ENCODE results near the gene SND1. TPM values are rescaled to one million over a fixed set of nuclear protein-coding genes. Genes with fewer than 3 reads are reported as not detected.

SND1 gene
- total RNA-seq, 5 donors from 2014 or later (not counting 1 experiment from before 2014, with no cell fraction given), result 137 to 187 (median 154) TPM

- ATAC-seq (replicated peaks in 1 of 4), result no peak
- Mint-ChIP-seq H3K4me1 (peaks cover 0 to 8% (median 0%) of the 10 kb centered on the region in 3 donors), H3K27ac (no peak overlapping the region)
Measured at GRCh38 chr7:128020159-128020558, 368.2 kb downstream of the SND1 start.

GRCh38 chr7:128021366-128021765, 369.4 kb downstream of the SND1 start:
- H3K27me3 ChIP-seq (replicated peaks in 1 of 2; ENCODE audit: control insufficient read depth in 2 of 2, extremely low read depth in 1 of 2, insufficient read depth in 2 of 2, low read length in 1 of 2), result no peaks in the 10 kb centered on the region
- H3K36me3 Mint-ChIP-seq, result peaks cover 48% of the 10 kb centered on the region
- H3K27ac ChIP-seq (ENCODE audit: low read length), result no peak overlapping the region
- H3K9me3 Mint-ChIP-seq, result no peaks in the 10 kb centered on the region
- H3K27ac Mint-ChIP-seq, result no peak overlapping the region
- DNase-seq (no peak), ATAC-seq (replicated peaks in 1 of 4) (no peak)
- no peaks in the 10 kb centered on the region for H3K27me3 Mint-ChIP-seq
- no peak overlapping the region for H3K4me3 Mint-ChIP-seq
- peaks cover 0 to 8% (median 0%) of the 10 kb centered on the region in 3 donors for H3K4me1 Mint-ChIP-seq
- no peak overlapping the region for H3K4me3 ChIP-seq (ENCODE audit: control insufficient read depth in 1 of 2, extremely low read depth in 1 of 2, low read length in 1 of 2)
- 80% methylated on average over 1 of the region's 2 CpGs for WGBS (ENCODE audit: insufficient coverage)
- ChIA-PET CTCF (no interaction called here), POLR2A (no interaction called here)
- no peaks in the 10 kb centered on the region for H3K4me1 ChIP-seq (ENCODE audit: control insufficient read depth in 1 of 2, extremely low read depth in 1 of 2, insufficient read depth in 2 of 2, low read length in 2 of 2)
- H3K9me3 ChIP-seq, result no peaks in the 10 kb centered on the region
- peaks cover 0 to 6% of the 10 kb centered on the region in 2 donors for H3K36me3 ChIP-seq (ENCODE audit: control insufficient read depth in 2 of 2, extremely low read depth in 1 of 2, insufficient read depth in 1 of 2, low read length in 1 of 2)

More at GRCh38 chr7:128020159-128020558, 368.2 kb downstream of the SND1 start:
- no CpG with 5 or more reads among the region's 6 CpGs for WGBS (ENCODE audit: insufficient coverage)
- H3K4me3 Mint-ChIP-seq, result no peak overlapping the region
- Histone ChIP-seq H3K27ac (ENCODE audit: low read length) (no peak overlapping the region), H3K4me3 (ENCODE audit: control insufficient read depth in 1 of 2, extremely low read depth in 1 of 2, low read length in 1 of 2) (no peak overlapping the region), H3K27me3 (replicated peaks in 1 of 2; ENCODE audit: control insufficient read depth in 2 of 2, extremely low read depth in 1 of 2, insufficient read depth in 2 of 2, low read length in 1 of 2) (no peaks in the 10 kb centered on the region), H3K4me1 (ENCODE audit: control insufficient read depth in 1 of 2, extremely low read depth in 1 of 2, insufficient read depth in 2 of 2, low read length in 2 of 2) (no peaks in the 10 kb centered on the region), H3K9me3 (no peaks in the 10 kb centered on the region), H3K36me3 (ENCODE audit: control insufficient read depth in 2 of 2, extremely low read depth in 1 of 2, insufficient read depth in 1 of 2, low read length in 1 of 2) (peaks cover 0 to 6% of the 10 kb centered on the region in 2 donors)
- no peaks in the 10 kb centered on the region for H3K9me3 Mint-ChIP-seq
- ChIA-PET POLR2A (no interaction called here), CTCF (no interaction called here)
- DNase-seq, result peak in 2 of 35 experiments; percentile 14 to 35
- H3K36me3 Mint-ChIP-seq, result peaks cover 46% of the 10 kb centered on the region
- no peaks in the 10 kb centered on the region for H3K27me3 Mint-ChIP-seq

GRCh38 chr7:128022631-128023532, 370.9 kb downstream of the SND1 start:
- H3K36me3 ChIP-seq (ENCODE audit: control insufficient read depth in 2 of 2, extremely low read depth in 1 of 2, insufficient read depth in 1 of 2, low read length in 1 of 2), result peaks cover 0 to 3% of the 10 kb centered on the region in 2 donors
- Mint-ChIP-seq H3K4me3 (no peak overlapping the region), H3K9me3 (no peaks in the 10 kb centered on the region), H3K4me1 (peaks cover 0 to 15% (median 2%) of the 10 kb centered on the region in 3 donors), H3K27ac (no peak overlapping the region), H3K36me3 (peaks cover 47% of the 10 kb centered on the region), H3K27me3 (no peaks in the 10 kb centered on the region)
- ChIA-PET POLR2A (no interaction called here), CTCF (no interaction called here)
- no peak for ATAC-seq (replicated peaks in 1 of 4)
- H3K4me1 ChIP-seq (ENCODE audit: control insufficient read depth in 1 of 2, extremely low read depth in 1 of 2, insufficient read depth in 2 of 2, low read length in 2 of 2), result no peaks in the 10 kb centered on the region
- H3K27ac ChIP-seq (ENCODE audit: low read length), result no peak overlapping the region
- no peak overlapping the region for H3K4me3 ChIP-seq (ENCODE audit: control insufficient read depth in 1 of 2, extremely low read depth in 1 of 2, low read length in 1 of 2)
- no peaks in the 10 kb centered on the region for H3K27me3 ChIP-seq (replicated peaks in 1 of 2; ENCODE audit: control insufficient read depth in 2 of 2, extremely low read depth in 1 of 2, insufficient read depth in 2 of 2, low read length in 1 of 2)
- WGBS (ENCODE audit: insufficient coverage), result 100% methylated on average over 1 of the region's 6 CpGs
- H3K9me3 ChIP-seq, result no peaks in the 10 kb centered on the region
- no peak for DNase-seq

- no peak for DNase-seq
- WGBS (ENCODE audit: insufficient coverage), result 100% methylated on average over 1 of the region's 3 CpGs
- H3K4me1 ChIP-seq (ENCODE audit: control insufficient read depth in 1 of 2, extremely low read depth in 1 of 2, insufficient read depth in 2 of 2, low read length in 2 of 2), result no peaks in the 10 kb centered on the region
- ATAC-seq (replicated peaks in 1 of 4), result no peak
- H3K9me3 ChIP-seq, result no peaks in the 10 kb centered on the region
- Mint-ChIP-seq H3K4me3 (no peak overlapping the region), H3K9me3 (no peaks in the 10 kb centered on the region), H3K27me3 (peaks cover 0 to under 1% of the 10 kb centered on the region in 2 donors), H3K4me1 (peaks cover 3 to 19% (median 5%) of the 10 kb centered on the region in 3 donors), H3K36me3 (peaks cover 51% of the 10 kb centered on the region), H3K27ac (no peak overlapping the region)
- POLR2A ChIA-PET, result no interaction called here
- peaks cover 0 to 2% of the 10 kb centered on the region in 2 experiments for H3K27me3 ChIP-seq (replicated peaks in 1 of 2; ENCODE audit: control insufficient read depth in 2 of 2, extremely low read depth in 1 of 2, insufficient read depth in 2 of 2, low read length in 1 of 2)
- CTCF ChIA-PET, result no interaction called here
- H3K36me3 ChIP-seq (ENCODE audit: control insufficient read depth in 2 of 2, extremely low read depth in 1 of 2, insufficient read depth in 1 of 2, low read length in 1 of 2), result peaks cover under 1 to 3% of the 10 kb centered on the region in 2 donors
- no peak overlapping the region for H3K4me3 ChIP-seq (ENCODE audit: control insufficient read depth in 1 of 2, extremely low read depth in 1 of 2, low read length in 1 of 2)
- H3K27ac ChIP-seq (ENCODE audit: low read length), result no peak overlapping the region
Measured at GRCh38 chr7:128024151-128024550, 372.2 kb downstream of the SND1 start.

GRCh38 chr7:128025380-128025779, 373.4 kb downstream of the SND1 start:
- H3K4me3 Mint-ChIP-seq, result no peak overlapping the region
- no CpG with 5 or more reads among the region's 6 CpGs for whole genome bisulfite sequencing (ENCODE audit: insufficient coverage)
- no peak overlapping the region for H3K4me3 ChIP-seq (ENCODE audit: control insufficient read depth in 1 of 2, extremely low read depth in 1 of 2, low read length in 1 of 2)
- peaks cover 0 to 5% of the 10 kb centered on the region in 2 experiments for H3K4me1 ChIP-seq (ENCODE audit: control insufficient read depth in 1 of 2, extremely low read depth in 1 of 2, insufficient read depth in 2 of 2, low read length in 2 of 2)
- ATAC-seq (replicated peaks in 1 of 4) (no peak), DNase-seq (no peak)
- no peak overlapping the region for H3K27ac Mint-ChIP-seq
- H3K36me3 Mint-ChIP-seq, result peaks cover 47% of the 10 kb centered on the region
- peaks cover 0 to 14% of the 10 kb centered on the region in 2 experiments for H3K27me3 ChIP-seq (replicated peaks in 1 of 2; ENCODE audit: control insufficient read depth in 2 of 2, extremely low read depth in 1 of 2, insufficient read depth in 2 of 2, low read length in 1 of 2)
- ChIA-PET CTCF (no interaction called here), POLR2A (interaction anchor here (0.6 kb wide), 2 partner anchors 81 to 784 kb away, joined by 3 to 7 read pairs; no protein-coding TSS in a partner anchor)
- peaks cover 0 to 9% of the 10 kb centered on the region in 2 donors for H3K27me3 Mint-ChIP-seq
- H3K9me3 ChIP-seq, result no peaks in the 10 kb centered on the region
- H3K27ac ChIP-seq (ENCODE audit: low read length), result no peak overlapping the region
- no peaks in the 10 kb centered on the region for H3K9me3 Mint-ChIP-seq
- H3K4me1 Mint-ChIP-seq, result peaks cover 14 to 27% (median 17%) of the 10 kb centered on the region in 3 donors
- H3K36me3 ChIP-seq (ENCODE audit: control insufficient read depth in 2 of 2, extremely low read depth in 1 of 2, insufficient read depth in 1 of 2, low read length in 1 of 2), result peaks cover 3 to 4% of the 10 kb centered on the region in 2 donors

- Histone ChIP-seq H3K27ac (ENCODE audit: low read length) (no peak overlapping the region), H3K4me3 (ENCODE audit: control insufficient read depth in 1 of 2, extremely low read depth in 1 of 2, low read length in 1 of 2) (no peak overlapping the region), H3K36me3 (ENCODE audit: control insufficient read depth in 2 of 2, extremely low read depth in 1 of 2, insufficient read depth in 1 of 2, low read length in 1 of 2) (peaks cover 3 to 4% of the 10 kb centered on the region in 2 donors), H3K4me1 (ENCODE audit: control insufficient read depth in 1 of 2, extremely low read depth in 1 of 2, insufficient read depth in 2 of 2, low read length in 2 of 2) (peaks cover 0 to 10% of the 10 kb centered on the region in 2 experiments), H3K27me3 (replicated peaks in 1 of 2; ENCODE audit: control insufficient read depth in 2 of 2, extremely low read depth in 1 of 2, insufficient read depth in 2 of 2, low read length in 1 of 2) (peaks cover 0 to 17% of the 10 kb centered on the region in 2 experiments), H3K9me3 (no peaks in the 10 kb centered on the region)
- H3K4me1 Mint-ChIP-seq, result peaks cover 18 to 29% (median 21%) of the 10 kb centered on the region in 3 donors
- H3K27ac Mint-ChIP-seq, result no peak overlapping the region
- CTCF ChIA-PET, result no interaction called here
- H3K4me3 Mint-ChIP-seq, result no peak overlapping the region
- H3K36me3 Mint-ChIP-seq, result peaks cover 45% of the 10 kb centered on the region
- POLR2A ChIA-PET, result interaction anchor here in 1 of 2 donors (0.6 kb wide), 1 partner anchor 81 kb away, joined by 7 read pairs; no protein-coding TSS in a partner anchor
- no CpG with 5 or more reads among the region's 2 CpGs for WGBS (ENCODE audit: insufficient coverage)
- H3K9me3 Mint-ChIP-seq, result no peaks in the 10 kb centered on the region
- ATAC-seq (replicated peaks in 1 of 4), result no peak
- DNase-seq, result no peak
- peaks cover 0 to 11% of the 10 kb centered on the region in 2 donors for H3K27me3 Mint-ChIP-seq
Measured at GRCh38 chr7:128025819-128026218, 373.8 kb downstream of the SND1 start.

Data from T-cell (primary cell).